Daoy (cell line): ENCODE measurements around the gene FBN1. TPM values are rescaled to one million over a fixed set of nuclear protein-coding genes. Genes with fewer than 3 reads are reported as not detected.

Source experiments
- DNase-seq: peaks from one replicate; pipeline ENCODE4 v3.0.0-alpha.2; 2015; ENCODE audit warnings: low read depth
- total RNA-seq: library from RNA; depleted of rRNA; stranded (reverse); fragments of >200 nt; shearing (Covaris generic); gene quantifications from 2 replicates; pipeline ENCODE4 v1.2.3, GENCODE V29; 2014

Gene FBN1
- total RNA-seq, 1 experiment from 2014 or later: 73.7 TPM

DNA sequence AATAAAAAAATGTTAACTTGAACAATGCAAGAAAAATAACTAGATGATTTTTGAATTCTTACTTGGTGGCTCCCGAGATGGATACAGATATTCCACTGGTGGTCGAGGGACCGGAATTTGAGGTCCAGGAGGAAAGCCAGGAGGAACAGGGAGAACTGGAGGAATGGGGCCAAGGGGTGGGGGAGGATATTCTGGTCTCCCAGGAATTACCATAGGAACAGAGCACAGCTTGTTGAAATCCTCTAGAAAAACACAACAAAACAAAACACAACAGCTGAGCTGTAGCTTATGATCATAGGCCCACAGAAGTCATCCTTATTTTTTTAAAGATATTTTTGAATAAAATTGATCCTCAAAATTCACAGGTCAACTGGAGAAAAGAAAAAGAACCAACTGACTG is 129.4 kb downstream of the FBN1 start:
- DNase-seq: no peak

DNA sequence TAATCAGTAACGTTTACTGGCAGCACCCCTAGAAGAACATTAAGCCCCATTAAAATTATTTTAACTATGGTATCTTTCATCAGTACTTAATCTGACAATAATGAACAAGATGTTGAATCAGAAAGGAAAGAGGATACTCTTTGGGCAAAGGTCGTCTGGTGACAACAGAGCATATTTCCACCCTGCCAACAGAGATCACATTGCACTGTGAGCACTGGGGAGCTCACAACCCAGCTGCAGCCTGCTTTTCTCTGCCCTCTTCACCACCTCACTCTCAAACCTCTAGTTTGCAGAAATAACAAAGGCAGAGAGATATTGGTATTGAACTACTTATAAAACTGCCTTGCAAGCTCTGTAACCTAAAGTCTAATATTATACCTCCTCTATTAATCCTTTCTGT is 130.0 kb downstream of the FBN1 start:
- no peak for DNase-seq

DNA sequence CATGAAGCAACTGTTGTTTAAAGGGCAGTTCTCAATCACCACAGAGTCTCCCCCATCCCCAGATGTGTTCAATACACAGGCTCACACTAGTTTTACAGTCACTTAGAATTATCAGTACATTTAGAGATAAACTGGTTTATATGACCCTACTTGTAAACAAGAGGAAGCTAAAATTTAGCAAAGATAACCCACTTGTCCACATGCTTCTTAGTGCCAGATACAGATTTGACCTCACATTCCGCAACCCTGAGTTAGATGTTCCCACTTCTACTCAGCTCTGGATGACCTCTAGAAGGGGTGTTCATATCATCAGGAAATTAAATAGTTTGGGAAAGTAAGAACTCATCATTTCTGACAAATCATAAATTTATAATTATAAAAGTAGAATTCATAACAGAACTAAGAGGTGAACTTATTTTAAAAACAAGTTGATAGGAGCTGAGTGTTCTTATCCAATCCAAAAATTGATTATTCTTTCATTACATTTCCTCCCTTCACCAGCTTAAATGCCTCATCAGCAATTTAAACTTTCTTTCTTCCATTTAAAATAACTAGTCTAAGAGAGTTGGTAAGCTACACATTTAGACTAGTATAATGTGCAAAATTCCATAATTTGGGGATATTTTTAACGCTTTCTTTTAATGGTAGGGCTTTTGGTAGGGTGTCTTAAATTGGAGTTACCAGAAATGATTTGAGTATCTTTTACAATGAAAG is 131.2 kb downstream of the FBN1 start:
- DNase-seq: no peak

DNA sequence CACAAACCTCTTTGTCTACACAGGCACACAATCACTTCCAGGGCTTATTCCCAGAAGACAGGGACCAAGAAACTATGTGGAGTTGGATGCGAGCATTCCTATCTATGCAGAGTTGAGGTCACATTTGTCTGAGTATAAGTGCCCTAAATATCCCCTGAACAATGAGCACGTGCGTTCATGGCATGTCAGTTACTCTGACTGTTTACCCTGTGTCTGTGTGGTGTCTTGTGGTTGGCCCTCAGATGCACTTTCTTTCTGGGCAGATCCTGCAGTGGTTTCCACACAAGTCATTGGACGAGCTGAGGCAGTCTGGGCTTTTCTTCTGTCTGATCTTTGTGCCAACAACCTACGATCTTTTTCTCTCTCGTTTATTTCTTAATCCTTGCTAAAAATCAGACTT is 134.5 kb downstream of the FBN1 start:
- peak; percentile 10 for DNase-seq

DNA sequence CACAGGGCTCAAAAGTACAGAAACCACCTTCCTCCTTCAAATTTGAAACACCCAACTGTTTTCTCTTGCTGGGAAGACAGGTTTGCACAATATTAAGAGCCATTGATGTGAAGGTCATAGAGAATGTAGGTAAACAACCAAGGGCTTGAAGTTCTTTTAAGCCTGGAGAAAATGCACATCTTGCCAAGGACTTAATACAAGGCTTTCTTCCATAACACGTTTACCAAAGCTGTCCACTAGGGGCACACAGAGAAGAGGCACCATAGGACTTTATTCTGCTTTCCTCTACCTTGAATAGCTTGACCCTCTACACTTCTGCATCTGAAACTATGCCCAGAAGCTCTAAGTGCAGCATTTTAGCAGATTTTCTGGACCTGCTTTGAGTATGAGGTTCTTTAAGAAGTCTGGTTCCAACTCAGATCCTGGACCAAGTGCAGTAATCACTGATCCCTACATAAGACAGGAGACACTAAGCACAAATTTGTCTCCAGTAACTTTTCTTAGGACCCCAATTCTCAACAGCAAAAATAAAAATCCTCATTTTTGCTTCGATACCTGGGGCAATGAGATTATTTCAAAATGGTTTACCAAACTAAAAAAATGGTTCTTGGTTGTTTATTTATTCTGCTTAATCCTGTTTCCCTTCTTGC is 138.0 kb downstream of the FBN1 start:
- DNase-seq: peak; percentile 58

DNA sequence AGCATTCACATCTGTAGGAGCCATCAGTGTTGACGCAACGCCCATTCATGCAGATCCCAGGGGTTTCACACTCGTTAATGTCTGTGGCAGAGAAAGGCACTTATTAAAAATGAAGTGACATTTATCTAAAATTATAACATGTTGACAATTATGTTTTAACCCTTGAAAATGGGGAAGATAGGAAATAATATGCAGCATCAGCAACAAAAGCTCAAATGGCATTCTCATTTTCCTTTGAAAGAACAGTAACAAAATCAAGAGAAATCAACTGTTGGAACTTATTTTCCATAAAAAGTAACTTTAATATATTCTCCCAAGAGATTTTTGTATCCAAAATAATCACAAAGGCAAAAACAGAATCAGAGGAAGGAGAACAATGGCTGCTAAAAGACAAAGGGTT is 140.4 kb downstream of the FBN1 start:
- DNase-seq: no peak

DNA sequence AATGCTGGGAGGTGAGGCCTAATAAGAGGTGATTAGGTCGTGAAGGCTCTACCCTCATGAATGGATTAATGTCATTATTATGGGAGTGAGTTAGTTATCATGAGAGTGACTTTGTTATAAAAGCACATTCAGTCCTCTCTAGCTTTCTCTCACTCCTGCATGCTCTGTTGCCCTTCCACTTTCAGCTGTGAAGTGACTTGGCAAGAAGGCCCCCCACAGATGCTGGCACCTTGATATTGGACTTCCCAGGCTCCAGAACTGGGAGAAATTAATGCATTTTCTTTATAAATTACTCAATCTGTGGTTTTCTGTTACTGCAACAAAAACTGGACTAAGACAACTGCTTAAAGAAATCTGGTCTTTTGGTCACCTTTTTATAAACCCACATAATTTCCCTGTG is 144.3 kb downstream of the FBN1 start:
- DNase-seq: no peak

DNA sequence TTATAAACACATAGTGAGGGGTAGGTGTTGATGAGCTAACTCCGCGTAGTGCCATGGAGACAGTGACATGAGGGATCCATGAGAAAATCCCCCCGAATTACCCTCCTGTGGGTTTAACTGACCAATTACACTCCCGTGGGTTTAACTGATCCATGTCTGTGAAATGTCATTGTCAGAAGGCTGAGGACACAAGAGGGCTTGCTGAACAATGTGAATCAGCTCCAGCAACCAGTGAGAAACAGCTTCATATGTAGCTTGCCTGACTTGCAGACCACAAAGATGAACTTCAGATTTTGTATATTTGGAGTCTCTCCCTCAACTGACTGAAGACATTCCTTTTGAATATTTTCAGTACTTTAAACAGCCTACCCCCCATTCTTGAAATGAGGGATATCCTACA is 144.9 kb downstream of the FBN1 start:
- no peak for DNase-seq

DNA sequence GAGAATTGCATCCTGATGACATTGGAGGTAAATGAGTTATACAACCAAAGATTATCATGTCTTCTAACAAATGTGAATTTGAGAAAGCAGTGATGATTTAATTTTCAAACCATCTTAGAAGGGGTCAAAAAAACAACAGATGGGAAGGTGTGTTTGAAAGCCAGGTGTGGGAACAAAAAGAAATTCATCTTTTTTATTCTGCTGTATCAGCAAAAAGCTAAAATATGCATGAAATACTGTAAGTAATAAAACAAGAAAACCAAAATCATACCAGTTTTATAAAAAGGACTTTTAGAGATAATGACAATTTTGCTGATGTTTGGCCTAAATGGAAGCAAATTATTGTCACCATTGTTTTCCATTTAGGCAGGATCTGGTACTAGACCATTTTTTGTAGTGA is 145.5 kb downstream of the FBN1 start:
- DNase-seq: no peak

DNA sequence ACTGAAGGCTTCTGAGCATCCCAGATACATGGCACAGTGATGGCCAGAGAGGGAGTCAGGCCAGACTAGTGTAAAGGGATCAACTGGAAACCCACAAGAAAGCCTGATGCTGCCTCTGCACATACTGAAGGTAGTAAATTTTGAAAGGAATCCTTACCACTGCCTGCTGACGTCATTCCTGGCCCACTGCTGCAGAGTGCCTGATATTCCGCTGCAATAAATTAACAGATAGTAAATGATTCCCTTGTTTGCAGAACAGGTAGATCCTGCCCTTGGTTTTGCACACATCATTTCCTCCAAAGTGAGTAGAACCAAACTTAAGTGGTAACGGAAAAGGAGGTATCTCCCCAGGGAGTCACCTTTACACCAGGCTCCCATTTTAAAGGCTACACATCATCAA is 146.7 kb downstream of the FBN1 start:
- DNase-seq: no peak

DNA sequence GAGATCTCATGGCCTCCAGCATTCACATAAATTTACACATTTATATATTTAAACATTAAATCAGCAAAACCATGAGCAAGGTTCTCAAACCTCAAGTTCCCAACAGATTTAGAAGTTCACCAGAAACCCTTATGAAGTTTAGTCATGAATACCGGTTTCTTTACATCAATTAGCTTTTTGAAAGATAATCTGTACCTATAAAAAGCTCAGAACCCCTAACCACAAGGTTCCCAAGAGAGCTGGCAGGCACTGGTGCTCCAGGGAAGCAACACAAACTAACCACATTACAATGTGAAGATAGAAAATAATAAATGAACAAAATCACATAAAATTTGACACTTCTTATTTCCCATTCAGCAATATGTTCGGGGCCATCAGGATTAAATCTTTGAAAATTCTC is 150.9 kb downstream of the FBN1 start:
- peak; percentile 30 for DNase-seq

DNA sequence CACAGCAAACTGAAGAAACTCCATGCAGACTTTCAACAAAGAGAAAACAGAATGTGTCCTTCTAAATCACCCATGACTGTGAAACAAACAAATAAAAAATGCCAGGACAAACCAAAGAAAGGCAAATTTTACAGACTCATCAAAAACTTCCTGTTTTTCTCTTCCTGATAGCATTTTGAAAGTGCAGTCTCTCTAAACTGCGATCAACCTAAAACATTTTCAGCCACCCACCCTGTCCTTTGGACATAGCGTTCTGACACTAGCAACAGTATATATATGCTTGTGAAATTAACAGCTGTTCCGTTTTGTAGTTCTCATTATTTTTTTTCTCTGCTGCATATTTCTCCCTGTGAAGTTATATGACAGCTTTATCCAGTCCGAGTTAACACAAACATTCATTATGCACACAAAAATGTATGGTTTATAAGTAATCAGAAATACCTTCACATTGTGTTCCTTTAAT is 151.7 kb downstream of the FBN1 start:
- no peak for DNase-seq

DNA sequence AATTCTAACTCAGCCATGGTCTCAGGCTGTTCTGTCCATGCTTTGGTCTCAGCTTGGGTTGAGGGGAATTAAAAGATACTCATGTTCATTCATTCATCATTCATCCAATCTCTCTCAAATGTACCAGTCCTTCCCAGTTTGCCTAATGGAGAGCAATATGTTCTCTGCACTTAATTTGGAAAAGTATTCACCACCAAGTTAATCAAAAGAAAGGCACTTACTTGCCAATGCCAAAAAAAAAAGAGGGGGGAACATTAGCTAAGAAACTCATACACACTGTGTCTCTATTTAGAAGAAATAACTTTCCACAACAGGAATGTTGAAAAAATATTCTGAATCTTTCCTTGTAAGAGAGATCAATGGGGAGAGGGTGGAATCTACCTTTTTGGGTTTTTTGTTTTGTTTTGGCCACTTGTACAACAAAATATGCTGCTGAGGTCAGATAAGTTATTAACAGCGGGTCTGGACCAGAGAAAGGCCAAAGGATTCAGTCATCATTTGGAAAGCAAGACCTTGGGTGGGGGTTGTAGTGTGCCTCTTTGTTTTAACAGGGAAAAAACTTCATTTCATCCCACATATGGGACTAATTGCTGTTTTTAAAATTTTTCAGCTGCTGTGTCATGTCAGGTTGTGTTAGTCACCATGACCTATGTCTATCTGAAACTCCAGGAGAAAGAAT is 152.3 kb downstream of the FBN1 start:
- DNase-seq: peak; percentile 68

DNA sequence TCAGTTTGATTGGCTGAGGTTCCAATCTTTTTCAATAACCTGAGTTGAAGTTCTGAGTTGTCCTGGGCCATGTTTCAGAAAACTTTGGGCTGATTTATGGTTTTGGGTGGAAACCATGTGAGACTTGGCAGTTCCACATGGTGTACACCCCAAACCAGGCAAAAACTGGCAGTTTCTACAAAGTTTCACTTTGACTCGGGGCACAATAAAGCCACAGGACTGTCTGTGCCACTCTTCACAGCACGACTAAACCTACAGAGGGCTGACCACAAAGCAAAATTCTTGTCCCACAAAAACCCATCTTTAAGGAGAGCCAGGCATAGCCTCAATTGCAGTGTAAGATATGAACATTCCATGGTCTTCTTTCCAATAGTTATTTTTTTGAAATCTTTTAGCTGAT is 159.3 kb downstream of the FBN1 start:
- DNase-seq: no peak

DNA sequence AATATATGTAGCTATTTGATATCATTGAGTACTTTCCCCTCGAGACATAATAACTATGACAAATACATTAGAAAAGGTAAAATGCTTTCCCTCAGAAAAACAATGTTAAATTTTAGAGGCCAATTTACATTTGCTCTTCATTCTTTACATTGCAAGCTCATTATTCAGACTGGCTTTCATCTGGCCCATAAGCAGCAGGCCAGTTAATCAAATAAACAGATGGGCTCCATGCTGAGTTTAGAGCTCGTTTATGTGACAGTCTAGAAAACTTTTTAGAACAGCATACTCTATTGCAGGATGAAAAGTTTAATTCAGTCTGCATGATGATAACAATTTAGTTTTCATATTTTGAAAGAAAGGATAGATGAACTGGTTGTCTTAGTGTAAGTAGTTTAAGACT is 163.7 kb downstream of the FBN1 start:
- no peak for DNase-seq

DNA sequence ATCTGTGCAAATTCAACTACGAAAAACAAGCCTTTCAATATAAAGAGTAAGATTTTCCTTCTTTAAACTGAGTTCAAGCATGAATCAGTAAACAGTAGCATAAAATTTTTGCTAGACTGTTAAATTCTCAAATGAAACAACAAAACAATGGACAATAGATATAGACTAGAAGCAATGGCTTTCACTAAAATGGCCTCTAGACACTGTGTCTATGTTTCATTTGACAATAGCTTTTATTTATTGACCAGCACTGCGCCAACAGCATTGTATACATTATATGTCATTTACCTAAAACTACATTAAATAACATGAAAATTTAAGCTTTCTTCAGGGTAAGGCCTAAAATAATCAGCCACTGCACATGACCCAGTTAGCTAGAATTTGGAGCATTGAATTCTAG is 165.8 kb downstream of the FBN1 start:
- DNase-seq: no peak

DNA sequence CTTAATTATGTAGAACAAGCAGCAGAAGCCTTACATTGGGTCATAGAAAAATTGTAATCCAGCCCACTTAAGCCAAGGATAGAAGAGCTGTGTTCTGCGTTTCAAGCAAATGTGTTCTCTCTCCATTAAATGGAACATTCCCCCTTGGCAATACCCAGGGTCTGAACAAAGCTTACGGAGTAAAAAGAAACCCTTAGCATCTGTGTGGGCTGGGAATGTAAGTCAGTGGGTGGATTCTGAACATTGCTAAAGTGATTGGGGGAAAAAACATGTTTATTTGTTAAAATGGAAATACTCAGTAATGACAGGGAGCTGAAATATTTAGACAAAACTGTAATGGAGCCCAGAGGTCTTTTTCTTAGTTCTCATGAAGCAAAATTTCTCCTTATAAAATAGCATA is 166.9 kb downstream of the FBN1 start:
- no peak for DNase-seq

DNA sequence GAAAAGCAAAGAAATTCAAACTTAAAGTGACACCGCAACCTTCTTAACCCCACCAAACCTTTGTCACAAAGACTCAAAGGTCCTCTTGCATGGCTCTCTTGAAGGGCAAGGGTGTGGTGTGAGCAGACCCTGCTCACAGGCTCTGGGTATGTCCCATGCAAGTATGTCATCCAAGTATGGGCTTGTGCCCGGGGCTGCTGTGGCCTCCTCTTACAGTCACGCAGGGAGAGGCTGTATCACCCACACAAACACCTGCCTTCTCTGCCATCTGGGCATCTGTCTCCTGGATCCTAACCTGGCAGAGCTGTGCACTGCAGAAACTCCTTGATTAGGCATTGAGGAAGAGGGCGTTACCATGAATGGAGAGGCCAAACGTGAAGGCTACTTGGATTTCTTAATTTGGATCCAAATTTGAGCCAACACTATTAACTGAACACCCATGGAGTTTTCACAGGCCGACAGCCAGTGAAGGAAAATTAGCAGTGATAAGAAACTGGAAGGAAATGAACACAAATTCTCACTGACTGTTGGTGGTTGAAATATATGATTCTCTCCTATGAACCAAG is 167.6 kb downstream of the FBN1 start:
- DNase-seq: no peak

DNA sequence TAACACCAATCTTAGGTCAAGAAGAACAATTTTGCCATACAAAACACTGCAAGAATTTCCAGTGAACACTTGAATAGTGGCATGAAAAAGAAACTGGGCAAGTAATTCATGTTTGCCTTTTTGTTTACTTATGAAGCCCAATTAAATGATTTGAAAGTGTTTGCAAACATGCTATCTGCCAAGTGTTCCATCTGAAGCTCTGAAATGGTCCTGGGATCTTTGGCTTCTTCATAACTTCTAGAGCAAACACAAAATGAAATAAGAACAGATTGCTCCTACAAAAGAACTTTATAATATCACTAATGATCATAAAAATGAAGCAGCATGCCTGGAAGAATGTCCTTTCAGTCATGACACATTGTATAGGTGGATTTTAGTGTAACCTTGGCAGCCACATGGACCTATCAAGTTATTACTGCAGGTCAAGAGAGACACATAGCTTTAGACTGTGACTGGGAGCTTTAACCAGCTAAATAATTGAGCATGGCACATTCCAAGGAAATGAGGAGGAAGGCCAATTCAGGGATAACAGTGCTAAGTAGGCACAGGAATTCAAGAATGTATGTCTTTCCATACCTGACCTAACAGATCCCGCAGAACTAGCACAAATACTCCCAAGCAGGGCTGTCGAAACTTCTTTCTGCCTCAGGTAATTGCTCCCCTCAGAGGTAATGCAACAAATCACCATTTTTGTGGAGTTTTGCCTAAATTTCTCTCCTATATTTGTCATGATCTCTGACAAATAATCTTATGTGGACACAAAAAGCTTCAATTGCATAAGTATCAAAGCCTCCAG is 169.7 kb downstream of the FBN1 start:
- no peak for DNase-seq

DNA sequence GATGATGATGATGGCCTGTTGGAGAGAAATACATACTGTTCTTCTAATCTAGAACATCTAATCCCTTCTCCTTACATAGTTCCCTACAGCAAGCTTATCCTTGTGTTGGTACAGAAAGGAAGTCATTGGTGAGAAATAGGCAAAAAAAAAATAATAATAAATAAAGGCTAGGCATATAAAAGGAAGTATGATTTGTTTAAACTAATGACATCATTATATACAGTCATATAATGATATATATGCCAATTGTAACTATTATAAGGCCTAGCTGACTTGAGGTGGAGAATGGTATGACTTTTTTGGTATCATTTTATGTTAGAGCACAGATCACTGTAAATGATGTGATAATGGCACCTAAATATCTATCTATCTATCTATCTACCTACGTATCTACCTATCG is 171.8 kb downstream of the FBN1 start:
- DNase-seq: no peak

DNA sequence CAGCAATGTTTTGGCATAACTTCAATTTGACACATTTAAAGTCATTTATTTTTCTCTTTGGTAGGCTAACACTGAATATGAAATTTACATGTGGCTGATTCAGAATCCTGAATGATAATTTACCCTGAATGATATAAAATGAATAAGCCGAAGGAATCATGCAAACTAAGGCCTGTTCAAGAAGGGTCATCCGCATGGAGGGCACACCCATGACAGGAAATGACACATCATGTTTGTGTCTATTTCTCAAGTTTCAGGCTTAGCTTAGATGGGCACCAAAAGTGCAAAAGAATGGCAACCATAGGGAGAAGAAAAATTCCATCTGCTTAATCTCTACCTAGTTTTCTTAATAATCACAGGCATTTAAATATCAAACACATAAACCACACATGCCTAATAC is 172.8 kb downstream of the FBN1 start:
- DNase-seq: peak; percentile 63

DNA sequence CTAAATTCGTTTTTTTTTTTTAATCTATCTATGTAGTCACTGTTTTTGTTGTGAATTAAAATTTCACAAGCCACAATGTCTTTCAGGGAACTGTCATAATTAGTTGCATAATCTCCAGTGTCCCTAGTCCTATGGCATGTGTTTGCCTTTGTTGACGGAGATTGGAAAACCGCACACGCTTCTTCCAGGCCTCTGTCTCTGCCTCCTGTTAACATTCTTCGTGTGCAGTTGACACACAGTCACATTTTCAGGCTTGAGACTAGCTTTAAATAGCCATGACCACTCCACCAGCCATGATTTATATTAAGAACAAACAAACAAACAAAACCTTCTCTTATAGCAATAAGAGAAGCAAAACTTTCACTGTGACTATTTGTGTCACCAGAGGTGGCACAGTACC is 174.4 kb downstream of the FBN1 start:
- DNase-seq: no peak
